Neural crest cell (in vitro differentiated cells): ENCODE results near the gene CNGA1. TPM values are rescaled to one million over a fixed set of nuclear protein-coding genes. Genes with fewer than 3 reads are reported as not detected.

Source experiments
- DNase-seq: peaks from one replicate; pipeline ENCODE4 v3.0.0; 2021; ENCODE audit warnings: low read depth, mixed read lengths, low spot score
- H3K27ac Mint-ChIP-seq: one replicate; pipeline ENCODE4 v1.8.0; 2021; ENCODE audit warnings: mild to moderate bottlenecking, mixed read lengths; ENCODE audit not compliant: unreplicated experiment
- H3K27me3 Mint-ChIP-seq: 2 replicates; pipeline ENCODE4 v1.8.0; 2021; ENCODE audit warnings: low read depth, mild to moderate bottlenecking, mixed read lengths
- H3K36me3 Mint-ChIP-seq: 2 replicates; pipeline ENCODE4 v1.8.0; 2021; ENCODE audit warnings: low read depth, mild to moderate bottlenecking, mixed read lengths
- H3K4me1 Mint-ChIP-seq: 2 replicates; pipeline ENCODE4 v1.8.0; 2021; ENCODE audit warnings: mixed read lengths
- H3K4me3 Mint-ChIP-seq: one replicate; pipeline ENCODE4 v1.8.0; 2021; ENCODE audit warnings: mild to moderate bottlenecking, mixed read lengths
- H3K9me3 Mint-ChIP-seq: 2 replicates; pipeline ENCODE4 v1.8.0; 2021; ENCODE audit warnings: mixed read lengths
- CTCF ChIP-seq: fragments of 200-600 bp; sonication (generic); conservative IDR thresholded peaks from 2 replicates; pipeline ENCODE4 v1.5.0; 2021; ENCODE audit warnings: antibody characterized with exemption, mild to moderate bottlenecking
- total RNA-seq: library from RNA; stranded (reverse); gene quantifications from 2 replicates; pipeline ENCODE4 v1.2.1, GENCODE V29; 2021

The CNGA1 gene
- total RNA-seq, 1 donor from 2014 or later = not detected

- H3K27me3 Mint-ChIP-seq = peaks cover 8% of the 10 kb centered on the region
- no peak for DNase-seq
- no peaks in the 10 kb centered on the region for H3K9me3 Mint-ChIP-seq
- no peaks in the 10 kb centered on the region for H3K36me3 Mint-ChIP-seq
- no peak for TF ChIP-seq CTCF
- no peaks in the 10 kb centered on the region for H3K4me1 Mint-ChIP-seq
- H3K27ac Mint-ChIP-seq = no peak overlapping the region
- no peak overlapping the region for H3K4me3 Mint-ChIP-seq
Measured at GRCh38 chr4:48042979-48043461, 26.5 kb upstream of the CNGA1 start.

- Mint-ChIP-seq H3K9me3 (no peaks in the 10 kb centered on the region), H3K27ac (no peak overlapping the region), H3K27me3 (peaks cover 4% of the 10 kb centered on the region), H3K4me1 (no peaks in the 10 kb centered on the region), H3K36me3 (no peaks in the 10 kb centered on the region), H3K4me3 (no peak overlapping the region)
- no peak for DNase-seq
- TF ChIP-seq CTCF = no peak
Measured at GRCh38 chr4:48041535-48042137, 25.2 kb upstream of the CNGA1 start.

GRCh38 chr4:48039561-48039960, 23.1 kb upstream of the CNGA1 start:
- Mint-ChIP-seq H3K27me3 (no peaks in the 10 kb centered on the region), H3K9me3 (no peaks in the 10 kb centered on the region), H3K27ac (no peak overlapping the region), H3K36me3 (no peaks in the 10 kb centered on the region), H3K4me1 (no peaks in the 10 kb centered on the region), H3K4me3 (no peak overlapping the region)
- DNase-seq = no peak
- TF ChIP-seq CTCF = no peak

- no peak for DNase-seq
- no peak overlapping the region for H3K27ac Mint-ChIP-seq
- H3K4me3 Mint-ChIP-seq = no peak overlapping the region
Measured at GRCh38 chr4:48038666-48039065, 22.2 kb upstream of the CNGA1 start.

GRCh38 chr4:48037117-48037462, 20.6 kb upstream of the CNGA1 start:
- Mint-ChIP-seq H3K9me3 (no peaks in the 10 kb centered on the region), H3K27me3 (no peaks in the 10 kb centered on the region), H3K4me1 (no peaks in the 10 kb centered on the region), H3K4me3 (no peak overlapping the region), H3K27ac (no peak overlapping the region), H3K36me3 (no peaks in the 10 kb centered on the region)
- no peak for TF ChIP-seq CTCF
- DNase-seq = no peak

More at GRCh38 chr4:48038666-48039065, 22.2 kb upstream of the CNGA1 start:
- no peak for TF ChIP-seq CTCF
- Mint-ChIP-seq H3K4me1 (no peaks in the 10 kb centered on the region), H3K36me3 (no peaks in the 10 kb centered on the region), H3K9me3 (no peaks in the 10 kb centered on the region), H3K27me3 (no peaks in the 10 kb centered on the region)

- Mint-ChIP-seq H3K4me3 (no peak overlapping the region), H3K27ac (no peak overlapping the region), H3K36me3 (no peaks in the 10 kb centered on the region), H3K27me3 (no peaks in the 10 kb centered on the region), H3K9me3 (no peaks in the 10 kb centered on the region), H3K4me1 (no peaks in the 10 kb centered on the region)
- TF ChIP-seq CTCF = no peak
- no peak for DNase-seq
Measured at GRCh38 chr4:48035952-48036351, 19.5 kb upstream of the CNGA1 start.
